ENCODE data around the gene DRC3.
A peak's percentile ranks its signal among the peaks of the same experiment; 100 is the strongest.

The DRC3 gene

DNA sequence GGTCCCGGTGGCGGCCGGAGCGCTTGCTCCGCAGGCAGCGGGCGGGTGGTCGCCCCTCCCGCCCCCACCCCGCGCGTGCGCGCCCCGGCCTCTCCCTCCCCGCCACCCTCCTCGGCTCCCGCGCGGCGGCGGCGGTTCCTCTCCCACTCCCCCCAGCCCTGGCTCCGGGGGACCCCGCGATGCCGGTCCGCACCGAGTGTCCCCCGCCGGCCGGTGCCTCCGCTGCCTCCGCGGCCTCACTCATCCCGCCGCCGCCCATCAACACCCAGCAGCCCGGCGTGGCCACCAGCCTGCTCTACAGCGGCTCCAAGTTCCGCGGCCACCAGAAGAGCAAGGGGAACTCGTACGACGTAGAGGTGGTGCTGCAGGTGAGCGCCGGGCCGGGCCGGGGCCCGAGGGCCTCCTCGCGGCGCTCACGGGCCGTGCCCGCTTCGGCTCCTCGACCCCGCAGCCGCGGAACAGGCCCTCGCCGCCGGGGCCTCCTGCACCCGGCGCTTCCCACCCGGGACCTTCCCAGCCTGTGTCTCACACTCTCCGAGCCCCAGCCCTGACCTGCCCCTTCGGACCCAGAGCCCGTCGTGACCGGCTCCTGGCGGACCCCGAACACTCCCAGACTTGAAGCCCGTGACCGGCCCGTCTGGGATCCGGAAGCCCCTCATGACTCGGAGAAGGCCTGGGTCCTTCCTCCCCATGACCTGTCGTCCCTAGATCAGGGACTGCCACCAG, 67.0 kb downstream of the DRC3 start:
- in situ Hi-C loops (cut with HindIII; ENCODE audit: low pct_unique_long_range_greater_than_20kb, low sequenced_read_pairs): no loop called here
- peak; percentile 6 to 25 for DNase-seq (ENCODE audit: low read depth in 1 of 2, low spot score in 1 of 2)
- TF ChIP-seq JUND (IDR thresholded peaks at IDR 0.05; ENCODE audit: low read depth): no peak

DNA sequence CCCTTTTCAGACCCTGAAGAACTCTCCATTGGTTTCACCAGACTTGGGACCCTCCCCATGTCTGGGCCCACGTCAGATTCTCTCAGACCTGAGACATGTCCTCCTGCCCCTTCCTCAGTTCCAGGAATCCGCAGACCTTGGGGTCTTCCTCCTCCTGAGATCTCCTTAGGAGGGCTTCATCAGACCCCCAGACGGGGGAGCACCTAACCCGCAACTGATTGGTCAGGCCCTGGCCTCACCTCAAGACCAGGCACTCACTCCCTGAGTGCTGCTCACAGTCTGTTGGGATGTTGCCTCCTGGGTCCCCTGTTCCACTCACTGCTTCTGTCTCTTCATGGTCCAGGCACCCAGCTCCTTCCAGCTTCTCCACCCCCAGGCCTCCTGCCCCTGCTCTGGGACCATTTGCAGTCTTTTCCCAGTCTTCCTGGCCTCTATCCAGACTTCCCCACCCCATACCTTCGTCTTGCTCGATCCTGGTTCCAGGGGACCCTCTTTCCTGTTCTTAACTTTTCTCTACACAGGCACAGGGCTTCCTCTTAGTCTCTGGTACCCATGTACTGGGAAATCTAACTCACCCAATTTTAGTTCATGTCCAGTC, 67.7 kb downstream of the DRC3 start:
- in situ Hi-C loops (cut with HindIII; ENCODE audit: low pct_unique_long_range_greater_than_20kb, low sequenced_read_pairs): no loop called here
- no peak for TF ChIP-seq JUND (IDR thresholded peaks at IDR 0.05; ENCODE audit: low read depth)
- no peak for DNase-seq (ENCODE audit: low read depth in 1 of 2, low spot score in 1 of 2)

DNA sequence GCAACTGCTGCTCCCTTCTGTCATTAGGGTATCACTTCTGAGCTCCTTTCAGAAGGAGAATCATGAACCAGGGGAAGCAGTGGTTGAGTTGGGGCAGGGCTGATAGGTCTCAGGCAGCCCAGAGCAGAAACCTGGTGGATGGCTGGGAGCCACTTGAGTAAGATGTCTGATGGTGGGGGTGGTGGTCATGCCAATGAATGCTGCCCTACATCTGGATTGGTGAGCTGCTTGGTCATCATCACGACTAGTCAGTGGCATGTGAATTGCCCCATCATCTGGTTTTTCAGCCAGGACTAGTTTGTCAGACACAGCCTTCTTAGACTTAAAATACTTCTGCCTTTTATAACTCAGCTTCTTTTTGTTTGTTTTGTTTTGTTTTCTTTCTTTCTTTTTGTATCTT, 69.1 kb downstream of the DRC3 start:
- TF ChIP-seq JUND (IDR thresholded peaks at IDR 0.05; ENCODE audit: low read depth): no peak
- DNase-seq (ENCODE audit: low read depth in 1 of 2, low spot score in 1 of 2): peak in 1 of 2 experiments; percentile 9
- in situ Hi-C loops (cut with HindIII; ENCODE audit: low pct_unique_long_range_greater_than_20kb, low sequenced_read_pairs): no loop called here

DNA sequence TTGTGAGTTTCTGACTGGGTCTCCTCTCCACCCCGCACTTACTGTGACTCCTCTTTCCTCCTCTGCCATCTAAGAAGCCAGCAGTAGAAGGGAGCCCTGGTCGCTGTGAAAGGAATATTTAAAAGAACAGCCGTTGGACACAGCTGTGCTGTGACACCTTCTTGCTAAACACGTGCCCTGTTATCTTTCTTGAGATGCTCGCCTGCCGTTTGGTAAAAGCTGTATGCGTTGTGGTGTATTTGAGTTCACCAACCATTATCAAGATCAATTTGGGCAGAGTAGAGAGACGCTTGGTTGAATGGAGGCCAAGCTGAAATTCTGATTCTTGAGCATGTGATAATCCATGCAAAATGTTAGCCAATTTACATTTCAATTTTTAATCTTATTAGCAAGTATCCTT, 70.3 kb downstream of the DRC3 start:
- no peak for TF ChIP-seq JUND (IDR thresholded peaks at IDR 0.05; ENCODE audit: low read depth)
- in situ Hi-C loops (cut with HindIII; ENCODE audit: low pct_unique_long_range_greater_than_20kb, low sequenced_read_pairs): no loop called here
- DNase-seq (ENCODE audit: low read depth in 1 of 2, low spot score in 1 of 2): no peak

DNA sequence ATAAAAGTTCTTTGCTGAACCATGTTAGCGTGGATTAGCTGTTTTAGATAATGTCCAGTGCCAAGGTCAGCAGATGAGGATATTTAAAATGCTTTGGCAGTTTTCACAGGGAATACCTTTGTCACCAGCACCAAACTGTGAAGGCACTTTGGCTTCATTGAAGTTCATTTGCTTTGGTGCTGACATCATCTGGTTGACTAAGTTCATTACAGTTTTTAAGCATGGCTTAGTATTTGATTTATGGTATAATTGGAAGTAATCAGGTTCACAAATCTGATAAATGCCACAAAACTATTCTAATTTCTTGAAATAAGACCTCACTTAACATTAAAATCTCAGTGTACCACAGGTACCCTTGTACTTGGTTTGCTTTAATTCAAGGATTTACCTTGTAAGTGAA, 70.8 kb downstream of the DRC3 start:
- no peak for TF ChIP-seq JUND (IDR thresholded peaks at IDR 0.05; ENCODE audit: low read depth)
- in situ Hi-C loops (cut with HindIII; ENCODE audit: low pct_unique_long_range_greater_than_20kb, low sequenced_read_pairs): no loop called here
- DNase-seq (ENCODE audit: low read depth in 1 of 2, low spot score in 1 of 2): peak; percentile 21 to 53

DNA sequence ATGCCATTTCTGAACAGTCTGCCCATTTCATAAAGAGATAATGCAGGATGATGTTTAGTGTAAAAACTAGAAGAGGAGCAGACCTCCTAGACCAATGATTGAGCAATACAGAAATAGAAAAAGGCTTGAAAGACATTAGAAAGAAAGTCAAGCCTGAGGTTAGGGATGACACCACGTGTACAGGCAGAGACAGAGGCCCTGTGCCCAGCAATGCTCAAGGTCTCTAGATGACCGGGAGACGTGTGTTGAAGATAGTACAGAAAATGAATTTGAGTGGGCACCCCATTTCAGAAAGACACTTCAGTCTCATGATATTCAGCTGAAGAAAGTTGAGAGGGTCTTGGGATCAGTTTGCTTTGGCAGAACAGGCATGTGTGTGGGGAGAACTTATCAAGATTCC, 71.9 kb downstream of the DRC3 start:
- in situ Hi-C loops (cut with HindIII; ENCODE audit: low pct_unique_long_range_greater_than_20kb, low sequenced_read_pairs): no loop called here
- no peak for DNase-seq (ENCODE audit: low read depth in 1 of 2, low spot score in 1 of 2)
- no peak for TF ChIP-seq JUND (IDR thresholded peaks at IDR 0.05; ENCODE audit: low read depth)

DNA sequence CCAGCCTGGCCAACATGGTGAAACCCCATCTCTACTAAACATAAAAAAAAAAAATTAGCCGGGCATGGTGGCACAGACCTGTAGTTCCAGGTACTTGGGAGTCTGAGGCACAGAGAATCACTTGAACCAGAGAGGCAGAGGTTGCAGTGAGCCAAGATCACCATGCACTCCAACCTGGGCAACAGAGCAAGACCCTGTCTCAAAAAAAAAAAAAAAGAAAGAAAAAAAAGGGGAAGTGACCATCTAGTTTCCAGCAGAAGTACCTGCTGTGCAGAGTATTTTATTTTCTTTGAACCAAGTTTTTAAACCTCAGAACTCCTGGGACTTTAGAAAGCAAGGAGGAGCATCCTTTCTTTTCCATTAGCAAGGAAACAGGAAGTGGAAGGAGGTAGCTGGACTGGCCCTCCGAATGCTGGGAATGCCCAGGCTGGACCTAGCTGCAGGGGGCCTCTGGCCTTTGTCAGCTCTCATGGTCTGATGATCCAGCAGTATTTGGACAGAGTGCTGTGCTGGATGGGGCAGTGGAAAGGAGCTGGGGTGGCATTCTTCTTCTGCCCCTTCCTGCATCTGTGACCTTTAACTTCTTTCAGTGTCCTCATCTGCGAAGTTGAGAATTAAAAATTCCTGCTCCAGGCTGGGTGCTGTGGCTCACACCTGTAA, 73.2 kb downstream of the DRC3 start:
- no peak for DNase-seq (ENCODE audit: low read depth in 1 of 2, low spot score in 1 of 2)
- in situ Hi-C loops (cut with HindIII; ENCODE audit: low pct_unique_long_range_greater_than_20kb, low sequenced_read_pairs): no loop called here
- no peak for TF ChIP-seq JUND (IDR thresholded peaks at IDR 0.05; ENCODE audit: low read depth)

DNA sequence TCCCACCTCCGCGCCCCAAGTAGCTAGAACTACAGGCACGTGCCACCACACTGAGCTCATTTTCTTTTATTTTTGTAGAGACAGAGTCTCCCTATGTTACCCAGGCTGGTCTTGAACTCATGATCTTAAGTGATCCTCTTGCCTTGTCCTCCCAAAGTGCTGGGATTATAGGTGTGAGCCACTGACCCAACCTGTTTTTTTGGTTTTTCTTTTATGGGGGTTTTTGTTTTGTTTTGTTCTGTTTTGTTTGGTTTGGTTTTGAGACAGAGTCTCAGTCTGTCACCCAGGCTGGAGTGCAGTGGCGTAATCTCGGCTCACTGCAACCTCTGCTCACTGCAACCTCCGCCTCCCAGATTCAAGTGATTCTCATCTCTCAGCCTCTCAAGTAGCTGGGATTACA, 82.9 kb downstream of the DRC3 start:
- TF ChIP-seq JUND (IDR thresholded peaks at IDR 0.05; ENCODE audit: low read depth): no peak
- in situ Hi-C loops (cut with HindIII; ENCODE audit: low pct_unique_long_range_greater_than_20kb, low sequenced_read_pairs): no loop called here
- peak in 1 of 2 experiments; percentile 15 for DNase-seq (ENCODE audit: low read depth in 1 of 2, low spot score in 1 of 2)

DNA sequence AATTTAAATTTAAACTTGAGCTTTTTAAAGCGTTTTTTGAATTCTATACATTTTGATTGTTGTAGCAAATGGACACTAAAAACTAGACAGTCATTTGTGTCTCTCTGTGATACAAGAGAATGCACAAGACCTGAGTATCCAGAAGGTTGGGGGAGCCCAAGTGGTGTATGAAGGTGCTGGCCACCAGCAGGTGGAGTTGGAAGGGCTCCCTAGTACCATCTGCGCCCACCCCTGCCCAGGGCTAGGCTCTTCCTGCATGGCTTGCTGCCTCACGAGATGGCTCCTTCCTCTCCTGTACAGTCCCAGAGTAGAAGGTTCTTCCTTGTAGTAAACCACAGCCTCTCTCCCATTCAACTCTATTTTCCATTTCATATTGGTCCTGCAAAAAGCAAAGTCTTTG, 83.6 kb downstream of the DRC3 start:
- in situ Hi-C loops (cut with HindIII; ENCODE audit: low pct_unique_long_range_greater_than_20kb, low sequenced_read_pairs): no loop called here
- no peak for TF ChIP-seq JUND (IDR thresholded peaks at IDR 0.05; ENCODE audit: low read depth)
- DNase-seq (ENCODE audit: low read depth in 1 of 2, low spot score in 1 of 2): no peak

DNA sequence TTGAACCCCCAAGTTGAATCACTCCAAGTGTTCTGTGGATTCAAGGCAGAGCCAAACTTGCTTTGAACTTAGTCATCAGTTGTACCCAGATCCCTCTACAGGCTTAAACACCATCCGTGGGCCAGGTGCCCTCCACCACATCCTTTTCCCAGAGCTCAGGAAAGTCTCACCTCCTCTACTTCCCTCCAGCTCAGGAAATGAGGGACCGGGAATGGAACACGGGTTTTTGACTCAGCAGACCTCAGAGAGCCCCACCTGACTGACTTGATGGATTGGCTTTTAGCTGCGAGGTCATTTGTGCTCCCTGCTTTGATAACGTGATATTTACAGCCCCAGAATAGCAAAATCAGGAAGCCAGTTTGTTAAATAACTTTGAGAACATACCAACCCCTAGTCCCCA, 86.6 kb downstream of the DRC3 start:
- in situ Hi-C loops (cut with HindIII; ENCODE audit: low pct_unique_long_range_greater_than_20kb, low sequenced_read_pairs): no loop called here
- no peak for DNase-seq (ENCODE audit: low read depth in 1 of 2, low spot score in 1 of 2)
- TF ChIP-seq JUND (IDR thresholded peaks at IDR 0.05; ENCODE audit: low read depth): no peak

DNA sequence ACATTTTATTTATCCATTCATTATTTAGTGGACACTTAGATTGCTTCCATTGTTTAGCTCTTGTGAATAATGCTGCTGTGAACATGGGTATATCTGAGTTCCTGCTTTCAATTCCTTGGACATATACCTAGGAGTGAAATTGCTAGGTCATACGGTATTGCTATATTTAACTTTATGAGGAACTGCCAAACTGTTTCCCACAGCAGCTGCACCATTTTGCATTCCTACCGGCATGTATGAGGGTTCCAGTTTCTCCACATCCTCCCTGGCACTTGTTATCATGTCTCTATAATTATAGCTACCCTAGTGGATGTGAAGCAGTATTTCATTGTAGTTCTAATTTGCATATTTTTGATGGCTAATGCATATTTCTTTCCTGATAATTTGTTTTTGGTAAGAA, 91.4 kb downstream of the DRC3 start:
- in situ Hi-C loops (cut with HindIII; ENCODE audit: low pct_unique_long_range_greater_than_20kb, low sequenced_read_pairs): no loop called here
- no peak for DNase-seq (ENCODE audit: low read depth in 1 of 2, low spot score in 1 of 2)
- TF ChIP-seq JUND (IDR thresholded peaks at IDR 0.05; ENCODE audit: low read depth): no peak

DNA sequence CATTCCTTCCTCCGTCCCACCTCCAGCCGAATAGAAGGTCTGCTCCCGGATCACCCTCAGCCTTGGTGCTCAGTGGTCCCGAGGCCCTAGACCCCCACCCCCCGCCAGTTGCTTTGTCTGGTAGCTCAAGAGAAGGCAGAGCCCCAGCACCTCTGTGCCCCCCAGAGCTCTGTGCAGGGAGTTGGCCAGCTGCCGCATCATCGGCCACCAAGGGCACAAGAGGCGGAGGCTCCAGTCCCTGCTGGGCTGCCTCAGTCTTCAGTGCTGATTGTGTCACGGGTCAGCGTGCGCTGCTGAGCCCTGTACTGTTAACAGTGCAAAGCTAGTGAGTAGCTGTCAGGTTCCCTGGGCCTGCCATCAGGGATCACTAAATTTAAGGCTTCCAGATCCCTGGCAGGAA, 92.9 kb downstream of the DRC3 start:
- TF ChIP-seq JUND (IDR thresholded peaks at IDR 0.05; ENCODE audit: low read depth): no peak
- in situ Hi-C loops (cut with HindIII; ENCODE audit: low pct_unique_long_range_greater_than_20kb, low sequenced_read_pairs): no loop called here
- no peak for DNase-seq (ENCODE audit: low read depth in 1 of 2, low spot score in 1 of 2)

All from T47D (cell line).